Activated T-helper 9 cell treated with anti-CD3 and anti-CD28 coated beads, Interleukin-2, amount 50 U/mL, for 16 hours (primary cell): ENCODE measurements around the gene HACD2.

ENCODE experiments used
- DNase-seq: peaks from one replicate; pipeline ENCODE4 v3.0.0-alpha.2; 2020; ENCODE audit warnings: low read depth

The HACD2 gene

GRCh38 chr3:123481722-123482457 lies 103.0 kb downstream of the HACD2 start:
- DNase-seq = no peak

DNA sequence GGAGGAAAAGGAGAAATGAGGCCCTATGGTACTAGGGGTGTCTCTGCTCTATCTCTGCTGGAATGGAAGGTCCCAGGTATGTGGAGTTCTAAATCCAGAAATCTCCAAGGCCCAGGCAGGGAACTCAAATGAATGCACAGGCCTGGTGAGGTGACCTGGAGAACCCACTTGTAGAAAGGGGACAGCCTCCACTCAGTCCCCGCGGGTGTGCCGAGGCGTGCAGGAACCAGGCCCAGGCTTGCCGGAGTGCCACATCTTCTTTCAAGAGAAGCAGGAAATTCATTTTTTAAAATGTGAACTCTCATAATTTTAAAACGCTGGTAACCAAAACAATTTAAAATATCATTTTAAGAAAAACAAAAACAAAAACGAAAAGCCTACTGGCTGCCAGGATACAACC lies 103.8 kb downstream of the HACD2 start:
- DNase-seq = no peak

DNA sequence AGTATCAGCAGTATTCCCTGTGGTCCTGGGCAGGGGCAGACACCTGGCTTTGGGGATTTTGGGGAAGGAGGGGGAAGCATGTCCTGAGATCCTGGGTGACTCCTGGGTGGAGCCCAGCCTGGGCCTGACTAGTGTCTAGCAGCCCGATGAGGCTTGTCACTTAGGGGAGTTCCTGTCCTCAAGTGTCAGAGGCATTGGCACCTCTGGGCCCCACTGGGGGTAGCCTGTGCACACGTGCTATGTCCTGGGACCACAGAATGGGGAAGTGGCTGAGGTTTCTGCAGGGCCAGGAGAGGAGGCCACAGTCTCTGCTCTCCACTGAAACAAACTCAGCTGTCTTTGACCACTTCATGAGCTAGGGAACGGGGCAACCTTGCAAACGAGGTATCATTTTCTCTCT lies 104.4 kb downstream of the HACD2 start:
- DNase-seq = no peak

DNA sequence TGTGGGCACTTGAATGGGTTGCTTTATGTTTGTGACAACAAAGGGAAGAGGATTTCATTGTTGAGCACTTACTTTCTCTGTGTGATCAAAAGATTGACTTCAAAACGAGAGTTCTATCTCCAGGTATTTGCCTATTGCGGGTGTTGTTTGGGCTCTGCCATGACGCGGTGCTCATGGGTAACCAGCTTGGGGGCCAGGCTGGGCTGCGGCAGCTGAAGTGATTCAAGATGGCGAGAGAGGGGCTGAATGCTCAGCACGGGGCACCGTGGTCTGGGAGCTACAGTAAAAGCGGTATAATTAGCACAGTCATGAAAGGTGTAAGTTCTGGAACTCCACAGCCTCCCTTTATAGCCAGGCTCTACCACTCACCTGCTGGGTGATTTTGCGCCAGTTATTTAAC lies 105.0 kb downstream of the HACD2 start:
- DNase-seq = no peak

DNA sequence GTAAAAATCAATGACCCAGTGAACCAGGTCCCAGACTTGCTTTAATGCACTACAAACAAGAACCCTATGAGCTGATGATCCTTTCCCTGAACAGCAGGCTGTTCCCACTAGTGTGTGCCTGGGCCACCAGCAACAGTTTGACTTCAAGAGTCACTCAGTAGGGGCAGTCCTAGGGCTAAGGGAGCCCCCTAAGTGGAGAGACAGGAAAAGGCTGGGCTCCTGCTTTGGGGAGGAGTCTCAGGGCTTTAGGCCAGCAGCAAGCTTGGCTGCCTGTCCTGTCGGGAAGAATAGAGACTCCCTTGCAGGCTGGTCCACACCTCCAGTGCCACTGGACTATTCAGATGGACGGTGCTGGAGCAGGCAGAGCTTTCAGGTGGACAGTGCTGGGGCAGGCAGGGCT lies 106.5 kb downstream of the HACD2 start:
- no peak for DNase-seq

DNA sequence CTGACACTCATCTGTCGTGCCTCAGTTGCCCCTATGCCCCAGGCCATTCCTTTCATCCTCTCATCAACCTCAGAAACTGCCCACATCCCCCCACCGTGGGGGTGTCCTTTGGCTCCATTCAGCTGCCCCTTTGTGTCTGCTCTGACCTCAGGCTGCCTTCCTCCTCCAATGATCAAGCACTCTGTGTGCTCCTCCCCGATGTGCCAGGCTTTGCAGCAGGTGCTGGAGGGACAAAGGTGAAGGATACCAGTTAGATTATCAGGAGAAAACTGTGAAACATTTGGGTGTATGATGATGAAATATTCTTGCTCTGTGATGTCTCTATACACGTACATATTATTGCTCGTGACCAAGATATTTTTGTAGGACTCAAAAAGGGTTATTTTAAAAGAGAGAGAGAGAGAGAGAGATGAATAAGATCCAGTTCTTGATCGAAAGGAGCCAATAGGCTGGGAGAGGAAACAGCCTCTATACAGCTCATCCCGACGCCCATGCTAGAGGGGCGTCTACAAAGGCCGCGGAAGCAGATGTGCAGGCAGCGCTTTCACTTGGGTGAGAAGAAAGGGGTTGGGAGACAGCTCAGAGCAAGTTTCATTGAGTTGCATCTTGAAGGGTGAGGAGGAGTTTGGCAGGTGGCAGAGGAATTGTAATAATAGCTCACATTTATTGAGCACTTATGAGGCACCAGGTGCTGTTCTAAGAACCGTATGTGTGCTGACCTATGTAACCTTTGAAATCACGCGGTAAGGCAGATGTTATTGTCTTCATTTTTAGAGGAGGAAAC lies 107.7 kb downstream of the HACD2 start:
- DNase-seq = no peak

- no peak for DNase-seq
Observed at GRCh38 chr3:123475786-123476185, 109.1 kb downstream of the HACD2 start.

DNA sequence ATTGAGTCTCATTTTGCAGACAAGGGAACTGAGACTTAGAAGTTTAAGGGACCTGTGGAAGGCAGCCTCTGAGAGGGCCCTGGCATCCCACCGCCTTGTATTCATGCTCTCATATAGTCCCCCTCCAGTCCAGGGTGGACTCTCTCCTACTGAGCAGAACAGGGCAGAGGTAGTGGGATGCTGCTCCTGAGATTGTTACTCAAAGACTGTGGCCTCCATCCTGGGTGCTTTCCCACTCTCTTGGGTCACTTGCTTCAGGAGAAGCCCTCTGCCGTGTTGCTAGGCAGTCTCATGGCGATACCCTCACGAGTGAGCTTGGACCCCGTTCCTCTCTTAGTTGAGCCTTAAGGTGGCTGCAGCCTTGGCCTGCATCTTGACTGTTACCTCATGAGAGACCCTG lies 113.7 kb downstream of the HACD2 start:
- DNase-seq = no peak

- no peak for DNase-seq
Observed at GRCh38 chr3:123469323-123469995, 115.4 kb downstream of the HACD2 start.

DNA sequence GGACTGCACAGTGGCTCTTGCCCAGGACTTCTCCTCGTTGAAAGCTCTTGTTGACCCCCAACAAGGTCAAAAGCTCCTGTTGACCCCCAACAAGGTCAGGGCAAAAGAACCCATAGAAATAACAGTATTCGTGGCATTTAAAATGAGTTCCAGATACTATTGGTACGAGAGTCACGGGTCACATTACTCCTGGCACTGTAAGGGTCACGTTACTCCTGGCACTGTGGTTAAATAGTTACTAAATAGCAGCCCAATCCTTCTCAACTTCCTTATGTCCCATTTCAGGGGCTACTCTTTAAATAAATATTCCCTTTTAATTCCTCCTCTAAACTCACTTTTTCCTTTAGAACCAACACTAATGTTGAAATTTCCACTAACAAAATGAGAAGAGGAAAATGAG lies 117.8 kb downstream of the HACD2 start:
- DNase-seq = no peak

DNA sequence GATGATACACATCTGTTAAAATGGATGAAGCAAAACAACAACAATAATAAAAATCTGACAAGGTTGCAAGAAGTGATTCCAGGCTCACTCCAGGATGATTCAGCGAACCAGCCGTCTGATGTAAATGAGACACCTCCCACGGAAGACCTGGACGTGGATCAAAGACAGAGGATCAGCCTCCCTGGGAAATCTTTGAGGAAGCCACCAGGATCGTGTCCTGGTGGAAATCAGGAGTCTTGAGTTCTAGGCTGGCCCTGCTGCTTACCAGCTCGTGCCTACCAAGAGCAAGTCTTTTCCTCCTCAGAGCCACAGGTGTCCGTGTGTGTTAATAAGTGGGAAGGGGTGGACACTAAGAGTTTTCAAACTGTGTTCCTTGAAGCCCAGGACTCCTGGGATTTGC lies 120.6 kb downstream of the HACD2 start:
- DNase-seq = no peak

DNA sequence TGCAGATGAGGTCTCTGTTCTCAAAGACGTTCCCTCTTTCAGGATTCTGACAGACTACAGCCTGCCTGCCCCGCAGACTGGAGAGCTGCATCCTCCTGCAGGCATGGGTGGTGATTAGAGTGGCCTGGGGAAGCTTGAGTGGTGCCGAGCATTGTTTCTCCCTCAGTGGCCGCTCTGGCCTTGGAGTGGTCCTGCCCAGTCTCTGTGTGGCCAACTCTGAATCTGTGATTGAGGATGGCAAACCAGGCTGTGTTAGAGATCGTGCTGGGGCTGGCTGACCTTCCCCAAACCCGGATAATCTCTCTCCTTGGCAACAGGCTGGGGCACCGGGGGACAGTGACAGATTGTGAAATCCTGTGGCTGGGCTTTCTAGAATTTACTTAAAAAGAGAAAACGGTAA lies 125.0 kb downstream of the HACD2 start:
- no peak for DNase-seq

- DNase-seq = no peak
Observed at GRCh38 chr3:123458255-123458654, 126.6 kb downstream of the HACD2 start.

DNA sequence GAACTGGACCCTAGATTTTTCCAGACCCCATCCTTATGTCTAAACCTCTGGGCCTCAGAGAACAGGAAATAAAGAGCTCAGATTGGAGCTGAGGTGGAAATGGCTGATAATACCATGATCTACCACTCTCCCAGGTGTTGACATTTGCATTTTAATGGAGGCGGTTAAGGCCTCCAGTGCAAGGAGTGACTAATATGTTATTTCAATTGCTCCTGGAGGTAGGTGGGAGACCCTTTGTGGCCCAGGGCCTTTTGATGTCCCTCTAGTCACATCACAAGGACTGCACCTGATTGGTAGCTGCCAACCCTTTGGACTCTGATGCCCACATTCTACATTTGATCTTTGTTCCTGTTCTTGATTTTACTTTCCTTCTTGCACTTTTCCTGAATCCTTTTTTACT lies 127.0 kb downstream of the HACD2 start:
- no peak for DNase-seq

GRCh38 chr3:123453675-123454074 lies 131.2 kb downstream of the HACD2 start:
- DNase-seq = no peak

GRCh38 chr3:123451186-123451585 lies 133.7 kb downstream of the HACD2 start:
- no peak for DNase-seq

GRCh38 chr3:123449997-123450604 lies 134.8 kb downstream of the HACD2 start:
- no peak for DNase-seq

GRCh38 chr3:123449102-123449996 lies 135.5 kb downstream of the HACD2 start:
- DNase-seq = no peak

DNA sequence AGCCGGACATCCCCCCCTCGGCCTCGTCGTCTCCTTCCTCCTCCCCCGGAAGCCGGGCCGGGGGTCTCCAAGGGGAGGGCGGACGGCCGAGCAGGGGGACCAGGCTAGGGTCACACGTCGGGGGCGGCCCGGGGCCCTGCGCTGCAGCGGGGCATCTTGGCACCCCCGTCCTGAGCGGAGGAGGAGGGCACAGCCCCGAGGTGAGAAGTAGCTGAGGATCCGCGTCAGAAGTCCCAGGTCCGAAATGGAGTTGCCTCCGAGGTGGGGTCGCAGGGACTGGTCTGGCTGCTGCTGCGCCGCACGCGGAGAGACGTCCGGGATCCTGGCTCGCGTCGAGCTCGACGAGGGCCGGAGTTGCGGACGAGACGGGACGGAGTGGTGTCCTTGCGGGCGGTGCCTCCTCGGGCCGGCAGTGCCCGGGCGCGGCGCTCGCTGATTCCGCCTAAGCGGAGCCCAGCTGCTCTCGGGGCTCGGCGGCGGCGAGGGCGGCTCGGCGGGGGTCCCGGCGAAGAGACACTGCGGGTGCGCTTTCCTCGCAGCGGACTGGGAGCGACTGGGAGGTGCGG lies 136.2 kb downstream of the HACD2 start, which contains the start of gene ADCY5:
ADCY5 (minus strand) TSS at position 555 of the 566 bp plus-strand sequence; CDS start at position 10, 545 bp downstream.
- no peak for DNase-seq

DNA sequence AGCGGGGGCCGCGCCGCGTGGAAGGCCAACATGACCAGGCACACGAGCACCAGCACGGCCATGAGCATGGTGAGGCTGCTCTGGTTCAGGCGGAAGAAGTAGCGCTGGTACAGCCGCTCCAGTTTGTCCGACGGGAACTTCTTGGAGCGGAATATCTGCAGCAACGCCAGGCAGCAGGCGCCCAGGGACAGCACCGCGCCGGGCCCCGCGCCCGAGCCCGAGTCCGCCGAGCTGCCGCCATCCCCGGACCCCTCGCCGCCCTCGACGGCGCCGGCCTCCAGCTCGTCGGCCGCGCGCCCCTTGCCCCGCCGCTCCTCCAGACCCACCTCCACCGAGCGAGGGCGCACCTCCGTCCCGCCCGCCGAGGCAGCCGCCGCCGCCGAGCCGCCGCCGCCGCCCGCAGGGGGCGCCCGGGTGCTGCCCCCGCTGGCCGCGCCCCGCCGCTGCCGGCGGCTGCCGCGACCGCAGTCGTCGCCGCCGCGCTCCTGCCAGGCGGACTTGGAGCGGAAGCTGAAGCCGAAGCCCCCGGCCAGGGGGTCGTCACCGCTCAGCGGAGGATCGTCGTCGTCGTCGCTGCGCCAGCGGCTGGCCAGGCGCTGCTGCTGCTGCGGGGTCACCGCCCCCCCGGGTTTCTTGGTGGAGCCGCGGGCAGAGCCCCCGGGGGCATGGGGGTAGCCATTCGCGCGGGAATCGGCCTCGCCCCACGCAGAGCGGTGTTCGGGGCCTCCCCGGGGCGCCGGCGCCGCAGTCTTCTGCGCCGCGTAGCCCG lies 136.9 kb downstream of the HACD2 start:
- DNase-seq = peak; percentile 10
